HepG2 (cell line): Measurements from ENCODE around the gene ABCG5. TPM values are rescaled to one million over a fixed set of nuclear protein-coding genes. Genes with fewer than 3 reads are reported as not detected.

Source experiments
- ATAC-seq: fragments of 200-7000 bp; cut with Tn5 transposase; 3 replicates; pipeline ENCODE4 v1.9.1; 2020; ENCODE audit warnings: mild to moderate bottlenecking, moderate library complexity
- BruUV-seq: library from RNA; stranded (reverse); fragments of 400-500 nt; replicated peaks from 2 replicates; lab custom pipeline; 2021; lab: Mats Ljungman, UMichigan
- CTCF ChIA-PET: fragments of 300-600 bp; formaldehyde crosslinking; extraction: SDS; loops from one replicate; lab custom pipeline; 2021; ENCODE audit warnings: low total read pairs, inconsistent platforms, low intra/inter-chr PET ratio; lab: Yijun Ruan, JAX
- POLR2A ChIA-PET: fragments of 350-600 bp; sonication (Branson Sonifier 250); formaldehyde crosslinking; loops from one replicate; lab custom pipeline; 2020; ENCODE audit warnings: antibody characterized with exemption, inconsistent platforms; lab: Yijun Ruan, JAX
- DNase-seq: peaks from one replicate; pipeline ENCODE4 v3.0.0-alpha.2; 2015; ENCODE audit warnings: low spot score
- FAIRE-seq: peaks from 3 replicates; lab custom pipeline; 2011; peaks lifted over from hg19 to GRCh38; lab: Jason Lieb, UNC
- H2AFZ ChIP-seq: one replicate; pipeline ENCODE4 v1.6.1; 2011; ENCODE audit warnings: low read length, inconsistent platforms
- H3K27ac ChIP-seq: fragments of 300-600 bp; 3 replicates; pipeline ENCODE4 v1.8.0; 2011; ENCODE audit warnings: mixed run types, mild to moderate bottlenecking, mixed read lengths, low read length, inconsistent platforms; ENCODE audit not compliant: insufficient read depth; ENCODE audit errors: extremely low read length
- H3K27me3 ChIP-seq, 2 experiments: fragments of 200-600 bp in 1 of 2; 2 replicates in 1 of 2; 3 replicates in 1 of 2; pipeline versions ENCODE4 v1.6.0 to v1.8.0; 2011; ENCODE audit warnings: low read length in 2 of 2, mild to moderate bottlenecking in 2 of 2, moderate library complexity in 2 of 2, inconsistent platforms in 1 of 2; ENCODE audit not compliant: insufficient read depth in 2 of 2, control insufficient read depth in 1 of 2
- H3K36me3 ChIP-seq, 2 experiments: fragments of 200-600 bp in 1 of 2; replicated peaks in 1 of 2; 2 replicates in 1 of 2; 3 replicates in 1 of 2; pipeline versions ENCODE4 v1.5.1 to v1.8.0; 2011; ENCODE audit warnings: low read length in 2 of 2, inconsistent platforms in 1 of 2; ENCODE audit not compliant: insufficient read depth in 2 of 2, control insufficient read depth in 1 of 2
- H3K4me1 ChIP-seq: 2 replicates; pipeline ENCODE4 v1.5.1; 2012; ENCODE audit warnings: low read length, inconsistent platforms; ENCODE audit not compliant: insufficient read depth
- H3K4me2 ChIP-seq: 2 replicates; pipeline ENCODE4 v1.6.0; 2011; ENCODE audit warnings: low read depth, low read length, inconsistent platforms
- H3K4me3 ChIP-seq, 3 experiments: fragments of 200-600 bp in 1 of 3; sonication (generic), shearing (Covaris generic) in 1 of 3; replicated peaks in 1 of 3; 2 replicates each; pipeline ENCODE4 v1.5.1; 2011 to 2016; ENCODE audit warnings: low read length in 3 of 3, inconsistent platforms in 2 of 3, low read depth in 2 of 3, mild to moderate bottlenecking in 2 of 3, control low read depth in 1 of 3, mixed read lengths in 1 of 3; ENCODE audit not compliant: insufficient read depth in 1 of 3
- H3K79me2 ChIP-seq: one replicate; pipeline ENCODE4 v1.6.1; 2011; ENCODE audit warnings: low read length, inconsistent platforms; ENCODE audit not compliant: insufficient read depth
- H3K9ac ChIP-seq: 2 replicates; pipeline ENCODE4 v1.6.0; 2011; ENCODE audit warnings: mild to moderate bottlenecking, low read depth, low read length, inconsistent platforms; ENCODE audit not compliant: insufficient read depth
- H3K9me3 ChIP-seq: 2 replicates; pipeline ENCODE4 v1.5.1; 2012; ENCODE audit warnings: mild to moderate bottlenecking, low read length
- H4K20me1 ChIP-seq: 2 replicates; pipeline ENCODE4 v1.6.0; 2011; ENCODE audit warnings: inconsistent platforms, mild to moderate bottlenecking, low read length, moderate library complexity; ENCODE audit not compliant: insufficient read depth
- EZH2 ChIP-seq: conservative IDR thresholded peaks from 2 replicates; pipeline ENCODE4 v1.6.1; 2012; ENCODE audit warnings: mild to moderate bottlenecking, low read depth, low read length, moderate library complexity
- FIP1L1 ChIP-seq: fragments of 200-400 bp; formaldehyde crosslinking; IDR thresholded peaks from 2 replicates; pipeline ENCODE4 v1.6.1; 2018; ENCODE audit warnings: low read depth, mild to moderate bottlenecking, low read length, moderate library complexity, borderline replicate concordance; ENCODE audit not compliant: insufficient read depth
- JARID2 ChIP-seq: sonication (generic); formaldehyde crosslinking; IDR thresholded peaks from 2 replicates; pipeline ENCODE4 v1.8.1; 2023; ENCODE audit warnings: missing genetic modification reagents, inconsistent platforms; ENCODE audit not compliant: insufficient replicate concordance
- MAFF ChIP-seq: IDR thresholded peaks from 2 replicates; pipeline ENCODE4 v1.6.1; 2011; ENCODE audit warnings: low read depth, low read length, improper control_type of control experiment
- MAFK ChIP-seq, 2 experiments: IDR thresholded peaks in 1 of 2; conservative IDR thresholded peaks in 1 of 2; 2 replicates each; pipeline ENCODE4 v1.6.1; 2011; ENCODE audit warnings: improper control_type of control experiment in 2 of 2, low read length in 2 of 2
- MYC ChIP-seq: sonication (generic); formaldehyde crosslinking; IDR thresholded peaks from 2 replicates; pipeline ENCODE4 v1.9.0; 2021; ENCODE audit warnings: missing genetic modification reagents, borderline replicate concordance
- ZBTB42 ChIP-seq: sonication (generic); formaldehyde crosslinking; IDR thresholded peaks from 2 replicates; pipeline ENCODE4 v1.5.0; 2020; ENCODE audit warnings: mild to moderate bottlenecking, missing genetic modification reagents
- ZNF121 ChIP-seq: sonication (generic); formaldehyde crosslinking; IDR thresholded peaks from 2 replicates; pipeline ENCODE4 v1.5.0; 2020; ENCODE audit warnings: mild to moderate bottlenecking, missing genetic modification reagents
- ZNF598 ChIP-seq: sonication (generic); formaldehyde crosslinking; IDR thresholded peaks from 2 replicates; pipeline ENCODE4 v1.5.1; 2020; ENCODE audit warnings: mild to moderate bottlenecking, missing genetic modification reagents, borderline replicate concordance
- ZNF605 ChIP-seq: sonication (generic); formaldehyde crosslinking; IDR thresholded peaks from 2 replicates; pipeline ENCODE4 v1.8.0; 2022; ENCODE audit warnings: mild to moderate bottlenecking, missing genetic modification reagents
- ZNF75D ChIP-seq: sonication (generic); formaldehyde crosslinking; IDR thresholded peaks from 2 replicates; pipeline ENCODE4 v1.8.1; 2023; ENCODE audit warnings: missing genetic modification reagents, mild to moderate bottlenecking, borderline replicate concordance
- WGBS: methylation state at CpG from one replicate; pipeline ENCODE4 v1.1.6; 2017; ENCODE audit warnings: low lambda C conversion rate; 5-methylcytosine and 5-hydroxymethylcytosine counted together
- in situ Hi-C: cut with HindIII; loops from 2 replicates; pipeline ENCODE4 v1.10.0; 2017; ENCODE audit warnings: low pct_unique_long_range_greater_than_20kb; ENCODE audit not compliant: extremely low pct_ligation_motif_present
- intact Hi-C: fragments of 100-400 bp; cut with micrococcal nuclease; formaldehyde crosslinking; loops from one replicate; pipeline ENCODE4 v1.10.0; 2022; ENCODE audit not compliant: unreplicated experiment
- polyA plus RNA-seq, 8 experiments: library from polyadenylated mRNA; depleted of rRNA in 3 of 8; stranded (reverse) in 7 of 8; unstranded in 1 of 8; fragments of >200 nt; fragmentation: Illumina TruSeq in 4 of 8; extraction: Trizol in 4 of 8; gene quantifications; 2 replicates each; pipeline versions ENCODE4 v1.2.1 to v1.2.3, GENCODE V29; 2011 to 2016; ENCODE audit warnings: low read depth in 4 of 8, missing spikeins in 1 of 8, mixed read lengths in 1 of 8; ENCODE audit not compliant: insufficient read depth in 1 of 8
- total RNA-seq, 5 experiments: library from RNA; depleted of rRNA; stranded (reverse); fragments of >200 nt; fragmentation: Illumina TruSeq; extraction: Trizol; gene quantifications; 2 replicates each; pipeline ENCODE4 v1.2.3, GENCODE V29; 2016; ENCODE audit warnings: low read depth in 1 of 5

Gene ABCG5
- total and polyA plus RNA-seq, 2 of the 13 experiments (the other 11 are each of a cell fraction or from before 2014, with no cell fraction given), result 15.1 to 39.0 TPM

DNA sequence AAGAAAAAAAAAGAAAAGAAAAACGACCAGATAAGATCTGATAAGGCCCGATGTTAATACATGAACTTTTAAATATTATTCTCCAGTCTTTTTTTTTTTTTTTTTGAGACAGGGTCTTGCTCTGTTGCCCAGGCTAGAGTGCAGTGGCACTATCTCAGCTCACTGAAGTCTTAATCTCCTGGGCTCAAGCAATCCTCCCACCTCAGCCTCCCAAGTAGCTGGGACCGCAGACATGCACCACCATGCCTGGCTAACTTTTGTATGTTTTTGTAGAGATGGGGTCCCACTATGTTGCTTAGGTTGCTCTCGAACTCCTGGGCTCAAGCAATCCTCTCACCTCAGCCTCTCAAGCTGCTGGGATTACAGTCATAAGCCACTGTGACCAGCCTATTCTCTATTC is 1.6 kb downstream of the ABCG5 start:
- CTCF ChIA-PET, result no interaction called here

DNA sequence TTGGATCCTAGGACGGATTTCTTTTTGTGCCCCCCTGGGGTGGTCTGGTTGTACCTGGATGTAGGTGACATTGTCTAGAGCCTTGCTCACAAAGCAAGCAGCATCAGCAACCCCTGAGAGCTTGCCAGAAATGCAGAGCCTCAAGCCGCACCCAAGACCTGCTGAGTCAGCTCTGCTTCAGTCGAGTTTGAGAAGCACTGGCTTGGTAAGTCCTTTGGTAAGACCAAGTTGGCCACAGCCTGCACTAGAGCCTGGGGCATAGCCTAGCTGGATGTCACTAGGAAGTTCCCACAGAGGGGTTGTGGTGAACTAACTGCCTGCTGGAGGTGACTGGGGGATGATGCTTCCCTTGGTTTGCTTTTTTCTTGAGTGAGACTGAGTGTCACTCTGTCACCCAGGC is 6.2 kb downstream of the ABCG5 start:
- ATAC-seq (no peak), FAIRE-seq (no peak), DNase-seq (no peak)
- WGBS, result 100% methylated on average over 1 of the region's 3 CpGs
- Histone ChIP-seq H4K20me1 (no peaks in the 10 kb centered on the region), H3K36me3 (peaks cover 3 to 32% of the 10 kb centered on the region in 2 experiments; a peak in 4 of 5 replicates), H3K4me1 (peaks cover 5% of the 10 kb centered on the region), H2AFZ (no peak overlapping the region), H3K4me3 (no peak overlapping the region), H3K27ac (no peak overlapping the region), H3K9me3 (no peaks in the 10 kb centered on the region), H3K79me2 (no peaks in the 10 kb centered on the region), H3K4me2 (no peak overlapping the region), H3K27me3 (no peaks in the 10 kb centered on the region), H3K9ac (no peak overlapping the region)
- ChIA-PET POLR2A (no interaction called here), CTCF (no interaction called here)
- in situ Hi-C loops (no loop called here), intact Hi-C loops (no loop called here)
- TF ChIP-seq MAFF (peak; percentile 87), ZNF75D (CRISPR knock-in tag) (no peak), MAFK (conservative IDR thresholded peaks at IDR 0.05 in 1 of 2, IDR thresholded peaks at IDR 0.05 in 1 of 2; ENCODE audit: low read length in 2 of 2) (peak; percentile 92 to 93), EZH2 (no peak), ZBTB42 (no peak), JARID2 (CRISPR knock-in tag) (no peak), ZNF605 (no peak), MYC (no peak), FIP1L1 (no peak)
- no TSS peak for BruUV-seq

More for the DNA sequence above, 1.6 kb downstream of the ABCG5 start:
- Histone ChIP-seq H3K27me3 (no peaks in the 10 kb centered on the region), H2AFZ (no peak overlapping the region), H4K20me1 (no peaks in the 10 kb centered on the region), H3K27ac (no peak overlapping the region), H3K4me2 (peak overlapping the region; percentile 89), H3K9ac (peak overlapping the region; percentile 79; the same call in 1 of the 2 replicates), H3K4me1 (peaks cover 40% of the 10 kb centered on the region), H3K36me3 (peaks cover 2 to 25% of the 10 kb centered on the region in 2 experiments; a peak in 4 of 5 replicates), H3K79me2 (peaks cover 31% of the 10 kb centered on the region), H3K9me3 (no peaks in the 10 kb centered on the region), H3K4me3 (no peak overlapping the region)
- 83% methylated on average over 4 of the region's 4 CpGs for WGBS
- in situ Hi-C loops (no loop called here), intact Hi-C loops (no loop called here)
- ATAC-seq (no peak), DNase-seq (no peak), FAIRE-seq (no peak)
- TF ChIP-seq ZNF121 (CRISPR knock-in tag) (peak; percentile 63), ZNF598 (CRISPR knock-in tag) (no peak)
- no TSS peak for BruUV-seq
- POLR2A ChIA-PET, result interaction anchor here (1.0 kb wide), 1 partner anchor 12 kb away, joined by 3 read pairs; no protein-coding TSS in a partner anchor
